Measurements from ENCODE around the gene ZNF774.

- TF ChIP-seq CTCF (IDR thresholded peaks at IDR 0.05) (no peak), ZFX (IDR thresholded peaks at IDR 0.05; ENCODE audit: borderline replicate concordance) (no peak)
These were observed 35.7 kb downstream of the ZNF774 start, which contains the start of gene IQGAP1 for GRCh38 chr15:90387534-90388461.
